ENCODE measurements around the gene STRN4. TPM values are rescaled to one million over a fixed set of nuclear protein-coding genes. Genes with fewer than 3 reads are reported as not detected.

The STRN4 gene
- total RNA-seq, 2 donors from 2014 or later: 142 to 155 TPM

- Mint-ChIP-seq H3K27me3 (ENCODE audit: insufficient read depth) (no peaks in the 10 kb centered on the region), H3K9me3 (no peaks in the 10 kb centered on the region), H3K36me3 (ENCODE audit: low read depth) (peaks cover 63% of the 10 kb centered on the region), H3K27ac (peak overlapping the region; percentile 52), H3K4me3 (no peak overlapping the region), H3K4me1 (no peaks in the 10 kb centered on the region)
- TF ChIP-seq CTCF (conservative IDR thresholded peaks at IDR 0.05): no peak
- Histone ChIP-seq H3K36me3 (ENCODE audit: control insufficient read depth, insufficient read depth, low read length) (peaks cover 74% of the 10 kb centered on the region), H3K4me3 (ENCODE audit: low read length) (no peak overlapping the region), H3K27ac (ENCODE audit: low read depth, low read length) (no peak overlapping the region), H3K9me3 (ENCODE audit: control insufficient read depth, low read length) (no peaks in the 10 kb centered on the region), H3K9ac (ENCODE audit: extremely low read depth, low read length, poor library complexity, severe bottlenecking) (no peak overlapping the region), H3K4me1 (ENCODE audit: control insufficient read depth, insufficient read depth, low read length) (no peaks in the 10 kb centered on the region), H3K27me3 (ENCODE audit: control insufficient read depth, insufficient read depth, low read length, poor library complexity, severe bottlenecking) (no peaks in the 10 kb centered on the region)
- DNase-seq: no peak
- 91 to 94% methylated on average over 4 to 10 of the region's 10 CpGs for WGBS, 2 experiments (ENCODE audit: insufficient coverage in 1 of 2, insufficient read length in 1 of 2)
Observed at GRCh38 chr19:46726551-46726950, 19.7 kb downstream of the STRN4 start.

GRCh38 chr19:46725859-46726393 lies 20.3 kb downstream of the STRN4 start:
- Mint-ChIP-seq H3K9me3 (no peaks in the 10 kb centered on the region), H3K27me3 (ENCODE audit: insufficient read depth) (no peaks in the 10 kb centered on the region), H3K4me3 (no peak overlapping the region), H3K36me3 (ENCODE audit: low read depth) (peaks cover 62% of the 10 kb centered on the region), H3K27ac (peak overlapping the region; percentile 64), H3K4me1 (no peaks in the 10 kb centered on the region)
- Histone ChIP-seq H3K36me3 (ENCODE audit: control insufficient read depth, insufficient read depth, low read length) (peaks cover 77% of the 10 kb centered on the region), H3K9ac (ENCODE audit: extremely low read depth, low read length, poor library complexity, severe bottlenecking) (no peak overlapping the region), H3K4me3 (ENCODE audit: low read length) (no peak overlapping the region), H3K27ac (ENCODE audit: low read depth, low read length) (no peak overlapping the region), H3K27me3 (ENCODE audit: control insufficient read depth, insufficient read depth, low read length, poor library complexity, severe bottlenecking) (no peaks in the 10 kb centered on the region), H3K9me3 (ENCODE audit: control insufficient read depth, low read length) (no peaks in the 10 kb centered on the region), H3K4me1 (ENCODE audit: control insufficient read depth, insufficient read depth, low read length) (no peaks in the 10 kb centered on the region)
- 87 to 92% methylated on average over 8 to 9 of the region's 9 CpGs for WGBS, 2 experiments (ENCODE audit: insufficient coverage in 1 of 2, insufficient read length in 1 of 2)
- no peak for DNase-seq
- TF ChIP-seq CTCF (conservative IDR thresholded peaks at IDR 0.05): no peak

- Mint-ChIP-seq H3K27me3 (ENCODE audit: insufficient read depth) (no peaks in the 10 kb centered on the region), H3K27ac (peak overlapping the region; percentile 64), H3K4me1 (no peaks in the 10 kb centered on the region), H3K36me3 (ENCODE audit: low read depth) (peaks cover 61% of the 10 kb centered on the region), H3K4me3 (no peak overlapping the region), H3K9me3 (no peaks in the 10 kb centered on the region)
- no peaks in the 10 kb centered on the region for H3K27me3 ChIP-seq (ENCODE audit: control insufficient read depth, insufficient read depth, low read length, poor library complexity, severe bottlenecking)
- peaks cover 74% of the 10 kb centered on the region for H3K36me3 ChIP-seq (ENCODE audit: control insufficient read depth, insufficient read depth, low read length)
- DNase-seq: no peak
- no peaks in the 10 kb centered on the region for H3K9me3 ChIP-seq (ENCODE audit: control insufficient read depth, low read length)
- H3K4me1 ChIP-seq (ENCODE audit: control insufficient read depth, insufficient read depth, low read length): no peaks in the 10 kb centered on the region
- no peak overlapping the region for H3K27ac ChIP-seq (ENCODE audit: low read depth, low read length)
- TF ChIP-seq CTCF (conservative IDR thresholded peaks at IDR 0.05): no peak
- H3K9ac ChIP-seq (ENCODE audit: extremely low read depth, low read length, poor library complexity, severe bottlenecking): no peak overlapping the region
- no peak overlapping the region for H3K4me3 ChIP-seq (ENCODE audit: low read length)
- WGBS, 2 experiments (ENCODE audit: insufficient coverage in 1 of 2, insufficient read length in 1 of 2): 92 to 94% methylated on average over 18 to 26 of the region's 26 CpGs
Observed at GRCh38 chr19:46725036-46725820, 21.0 kb downstream of the STRN4 start.

All from endodermal cell (in vitro differentiated cells).